ENCODE measurements around the gene KRTAP10-7.
"Not testable (repeated sequence)": the region's sequence is repeated elsewhere in the genome, so short reads cannot be mapped to it uniquely, and the experiment has no call there.

DNA sequence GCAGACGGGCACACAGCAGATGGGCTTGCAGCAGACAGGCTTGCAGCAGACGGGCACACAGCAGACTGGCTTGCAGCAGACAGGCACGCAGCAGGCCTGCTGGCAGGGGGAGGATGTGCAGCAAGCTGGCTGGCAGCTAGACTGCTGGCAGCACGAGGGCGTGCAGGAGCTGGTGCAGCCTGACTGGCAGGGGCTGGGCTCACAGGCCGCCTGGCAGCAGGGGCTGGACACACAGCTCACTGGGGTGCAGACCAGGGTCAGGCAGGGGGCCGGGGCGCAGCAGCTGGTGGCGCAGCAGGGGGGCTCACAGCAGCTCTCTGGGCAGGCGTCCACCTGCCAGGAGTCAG is 42.1 kb upstream of the KRTAP10-7 start:
- TF ChIP-seq, protein P1, sequence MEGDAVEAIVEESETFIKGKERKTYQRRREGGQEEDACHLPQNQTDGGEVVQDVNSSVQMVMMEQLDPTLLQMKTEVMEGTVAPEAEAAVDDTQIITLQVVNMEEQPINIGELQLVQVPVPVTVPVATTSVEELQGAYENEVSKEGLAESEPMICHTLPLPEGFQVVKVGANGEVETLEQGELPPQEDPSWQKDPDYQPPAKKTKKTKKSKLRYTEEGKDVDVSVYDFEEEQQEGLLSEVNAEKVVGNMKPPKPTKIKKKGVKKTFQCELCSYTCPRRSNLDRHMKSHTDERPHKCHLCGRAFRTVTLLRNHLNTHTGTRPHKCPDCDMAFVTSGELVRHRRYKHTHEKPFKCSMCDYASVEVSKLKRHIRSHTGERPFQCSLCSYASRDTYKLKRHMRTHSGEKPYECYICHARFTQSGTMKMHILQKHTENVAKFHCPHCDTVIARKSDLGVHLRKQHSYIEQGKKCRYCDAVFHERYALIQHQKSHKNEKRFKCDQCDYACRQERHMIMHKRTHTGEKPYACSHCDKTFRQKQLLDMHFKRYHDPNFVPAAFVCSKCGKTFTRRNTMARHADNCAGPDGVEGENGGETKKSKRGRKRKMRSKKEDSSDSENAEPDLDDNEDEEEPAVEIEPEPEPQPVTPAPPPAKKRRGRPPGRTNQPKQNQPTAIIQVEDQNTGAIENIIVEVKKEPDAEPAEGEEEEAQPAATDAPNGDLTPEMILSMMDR (IDR thresholded peaks at IDR 0.05; ENCODE audit: low read depth, low read length, poor library complexity, severe bottlenecking) = not testable (repeated sequence)
- TF ChIP-seq EZH2phosphoT487 (IDR thresholded peaks at IDR 0.05; ENCODE audit: borderline replicate concordance, low read length) = not testable (repeated sequence)
